Measurements from ENCODE around the gene XRCC5. TPM values are rescaled to one million over a fixed set of nuclear protein-coding genes. Genes with fewer than 3 reads are reported as not detected.

The XRCC5 gene
- total RNA-seq, 3 donors from 2014 or later: 169 to 207 (median 175) TPM

DNA sequence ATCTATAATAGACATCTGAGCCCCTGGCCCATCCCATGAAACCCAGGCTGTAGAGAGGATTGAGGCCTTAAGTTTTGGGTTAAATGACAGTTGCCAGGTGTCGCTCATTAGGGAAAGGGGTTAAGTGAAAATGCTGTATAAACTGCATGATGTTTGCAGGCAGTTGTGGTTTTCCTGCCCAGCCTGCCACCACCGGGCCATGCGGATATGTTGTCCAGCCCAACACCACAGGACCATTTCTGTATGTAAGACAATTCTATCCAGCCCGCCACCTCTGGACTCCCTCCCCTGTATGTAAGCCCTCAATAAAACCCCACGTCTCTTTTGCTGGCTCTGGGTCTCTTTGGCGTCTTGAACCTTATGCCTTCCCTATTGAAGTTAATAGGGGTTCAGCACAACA lies 110.7 kb downstream of the XRCC5 start:
- Histone ChIP-seq H3K4me3 (no peak overlapping the region), H3K36me3 (ENCODE audit: low read depth) (no peaks in the 10 kb centered on the region), H3K4me1 (ENCODE audit: low read depth) (no peaks in the 10 kb centered on the region), H3K9me3 (no peaks in the 10 kb centered on the region)
- no peak for ATAC-seq
- no peak for DNase-seq
- intact Hi-C loops (cut with DNase I, micrococcal nuclease): no loop called here
- TF ChIP-seq, protein P1, sequence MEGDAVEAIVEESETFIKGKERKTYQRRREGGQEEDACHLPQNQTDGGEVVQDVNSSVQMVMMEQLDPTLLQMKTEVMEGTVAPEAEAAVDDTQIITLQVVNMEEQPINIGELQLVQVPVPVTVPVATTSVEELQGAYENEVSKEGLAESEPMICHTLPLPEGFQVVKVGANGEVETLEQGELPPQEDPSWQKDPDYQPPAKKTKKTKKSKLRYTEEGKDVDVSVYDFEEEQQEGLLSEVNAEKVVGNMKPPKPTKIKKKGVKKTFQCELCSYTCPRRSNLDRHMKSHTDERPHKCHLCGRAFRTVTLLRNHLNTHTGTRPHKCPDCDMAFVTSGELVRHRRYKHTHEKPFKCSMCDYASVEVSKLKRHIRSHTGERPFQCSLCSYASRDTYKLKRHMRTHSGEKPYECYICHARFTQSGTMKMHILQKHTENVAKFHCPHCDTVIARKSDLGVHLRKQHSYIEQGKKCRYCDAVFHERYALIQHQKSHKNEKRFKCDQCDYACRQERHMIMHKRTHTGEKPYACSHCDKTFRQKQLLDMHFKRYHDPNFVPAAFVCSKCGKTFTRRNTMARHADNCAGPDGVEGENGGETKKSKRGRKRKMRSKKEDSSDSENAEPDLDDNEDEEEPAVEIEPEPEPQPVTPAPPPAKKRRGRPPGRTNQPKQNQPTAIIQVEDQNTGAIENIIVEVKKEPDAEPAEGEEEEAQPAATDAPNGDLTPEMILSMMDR (IDR thresholded peaks at IDR 0.05): no peak

DNA sequence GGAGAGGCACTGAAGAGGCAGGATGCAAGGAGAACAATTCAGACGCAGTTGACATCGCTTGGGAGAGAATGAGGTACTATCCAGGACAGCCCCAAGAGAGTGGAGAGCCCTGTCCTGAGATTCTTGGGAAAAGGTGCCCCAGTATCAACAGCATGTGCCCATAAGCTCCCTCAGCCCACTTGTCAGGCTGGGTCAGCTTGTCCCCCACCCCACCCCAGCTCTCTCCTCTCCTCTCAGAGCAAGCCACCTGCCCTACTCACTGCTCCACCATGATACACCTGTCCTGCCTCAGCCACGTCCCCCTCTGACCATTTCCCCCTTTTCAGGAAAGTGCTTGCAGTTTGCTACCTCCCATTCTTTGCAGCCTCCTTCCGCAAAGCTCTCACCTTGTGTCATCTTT lies 111.8 kb downstream of the XRCC5 start:
- DNase-seq (no peak), ATAC-seq (no peak)
- Histone ChIP-seq H3K4me1 (ENCODE audit: low read depth) (no peaks in the 10 kb centered on the region), H3K9me3 (no peaks in the 10 kb centered on the region), H3K4me3 (no peak overlapping the region), H3K36me3 (ENCODE audit: low read depth) (no peaks in the 10 kb centered on the region)
- TF ChIP-seq, protein P1 (IDR thresholded peaks at IDR 0.05): no peak
- intact Hi-C loops (cut with DNase I, micrococcal nuclease): no loop called here

DNA sequence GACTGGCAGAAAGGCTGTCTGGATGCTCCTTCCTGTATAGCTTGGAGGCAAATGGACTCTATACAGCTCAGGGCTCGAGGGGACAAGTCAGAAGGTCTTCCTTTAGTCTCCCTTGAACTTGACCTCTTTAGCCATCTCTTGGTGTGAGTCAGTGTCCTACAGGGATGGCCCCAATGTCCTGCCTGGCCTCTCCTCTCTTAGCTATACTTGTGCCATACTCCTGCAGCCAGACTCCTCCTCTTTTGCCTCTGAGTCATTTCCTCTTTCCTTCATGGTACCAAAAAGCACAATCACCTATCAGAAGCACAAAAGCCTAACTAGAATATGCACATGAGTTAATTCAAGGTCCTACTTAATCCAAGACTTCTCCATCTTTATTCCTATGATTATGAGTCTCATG lies 112.7 kb downstream of the XRCC5 start:
- intact Hi-C loops (cut with DNase I, micrococcal nuclease): no loop called here
- Histone ChIP-seq H3K9me3 (no peaks in the 10 kb centered on the region), H3K36me3 (ENCODE audit: low read depth) (no peaks in the 10 kb centered on the region), H3K4me3 (no peak overlapping the region), H3K4me1 (ENCODE audit: low read depth) (no peaks in the 10 kb centered on the region)
- DNase-seq (no peak), ATAC-seq (no peak)
- TF ChIP-seq, protein P1 (IDR thresholded peaks at IDR 0.05): no peak

DNA sequence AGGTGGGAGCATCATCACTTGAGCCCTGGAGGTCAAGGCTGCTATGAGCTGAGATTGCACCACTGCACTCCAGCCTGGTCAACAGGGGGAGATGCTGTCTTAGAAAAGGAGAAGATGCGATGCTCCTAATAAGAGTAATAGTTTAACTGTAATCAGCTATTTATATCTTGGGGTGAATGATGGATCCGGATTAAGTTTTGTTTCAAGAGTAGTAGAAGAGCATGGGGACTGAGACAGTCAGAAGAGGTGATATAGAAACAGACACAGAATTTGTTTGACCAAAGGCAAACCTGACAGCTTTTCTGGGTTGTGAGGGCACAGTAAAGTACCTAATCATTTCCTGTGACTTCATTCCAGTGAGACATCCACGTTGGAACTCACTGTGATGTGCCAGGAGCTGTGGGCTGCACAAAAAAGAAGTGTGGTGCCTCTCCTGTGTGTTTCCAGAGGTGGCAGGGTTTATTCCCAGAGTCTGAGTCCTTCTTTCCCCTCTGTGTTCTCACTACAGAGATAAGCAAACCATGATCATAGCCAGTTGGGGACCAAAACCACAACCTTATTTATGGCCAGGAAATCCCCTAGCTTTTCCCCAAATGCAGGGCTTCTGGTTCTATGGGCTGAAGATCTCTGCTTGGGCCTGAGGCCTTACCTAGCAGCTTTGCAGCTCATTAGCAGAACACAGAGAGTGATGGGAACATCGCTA lies 113.7 kb downstream of the XRCC5 start:
- H3K4me1 ChIP-seq (ENCODE audit: low read depth): no peaks in the 10 kb centered on the region
- TF ChIP-seq, protein P1 (IDR thresholded peaks at IDR 0.05): no peak
- DNase-seq (no peak), ATAC-seq (no peak)
- intact Hi-C loops (cut with DNase I, micrococcal nuclease): no loop called here
- H3K36me3 ChIP-seq (ENCODE audit: low read depth): no peaks in the 10 kb centered on the region
- H3K4me3 ChIP-seq: no peak overlapping the region
- H3K9me3 ChIP-seq: no peaks in the 10 kb centered on the region

DNA sequence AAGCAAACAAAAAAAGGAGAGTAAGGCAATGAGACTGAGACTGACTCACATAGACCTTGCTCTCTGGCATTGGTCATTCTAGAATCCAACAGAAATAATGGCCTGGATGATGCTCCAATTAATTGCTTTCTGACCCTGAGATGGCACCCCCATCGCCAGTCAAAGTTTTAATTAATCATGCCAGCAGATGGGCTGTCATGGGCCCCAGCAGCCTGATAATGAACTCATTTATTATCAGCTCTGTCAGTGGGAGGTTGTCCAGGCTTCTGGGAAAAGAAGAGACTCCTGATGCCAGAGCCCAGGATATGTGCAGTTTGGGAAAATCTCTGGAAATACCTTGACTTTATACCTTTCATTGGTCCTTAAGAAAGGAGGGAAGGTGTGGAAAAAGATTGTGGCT lies 115.2 kb downstream of the XRCC5 start:
- Histone ChIP-seq H3K9me3 (no peaks in the 10 kb centered on the region), H3K36me3 (ENCODE audit: low read depth) (no peaks in the 10 kb centered on the region), H3K4me3 (no peak overlapping the region), H3K4me1 (ENCODE audit: low read depth) (no peaks in the 10 kb centered on the region)
- TF ChIP-seq, protein P1 (IDR thresholded peaks at IDR 0.05): no peak
- intact Hi-C loops (cut with DNase I, micrococcal nuclease): no loop called here
- no peak for DNase-seq
- ATAC-seq: no peak

Data from mucosa of descending colon (tissue), 3 donors.